Left cardiac atrium (tissue), 4 donors: Measurements from ENCODE around the gene CPZ. TPM values are rescaled to one million over a fixed set of nuclear protein-coding genes. Genes with fewer than 3 reads are reported as not detected.

Source experiments
- ATAC-seq, 2 donors: fragments of 200-7000 bp; cut with Tn5 transposase; one replicate each; pipeline ENCODE4 v1.9.1; 2020; ENCODE audit warnings: mild to moderate bottlenecking in 2 of 2, moderate library complexity in 2 of 2
- DNase-seq: peaks from one replicate; pipeline ENCODE4 v3.0.0-alpha.2; 2020
- intact Hi-C, 2 donors: fragments of 100-400 bp; cut with DNase I; formaldehyde crosslinking; loops; one replicate each; pipeline versions ENCODE4 v1.14.1 to v1.15.1; 2022 to 2023
- total RNA-seq, 2 donors: library from RNA; stranded (reverse); fragmentation: NEBNext Ultra II Directional; extraction: Animal tissue kit (Norgen Biotek cat#: 25700); gene quantifications; one replicate each; pipeline ENCODE4 v1.2.1, GENCODE V29; 2021
- donor health status: DM: no; HTN: yes; CAD: no.
- donor health status: DM: no; HTN: yes; CAD: no; lungs with severe emphysema.
- donor health status: DM: yes; HTN: yes; CAD: no.
- donor health status: Dilated cardiomyopathy.

CPZ gene
- total RNA-seq, 2 donors from 2014 or later = 1.8 to 2.2 TPM

DNA sequence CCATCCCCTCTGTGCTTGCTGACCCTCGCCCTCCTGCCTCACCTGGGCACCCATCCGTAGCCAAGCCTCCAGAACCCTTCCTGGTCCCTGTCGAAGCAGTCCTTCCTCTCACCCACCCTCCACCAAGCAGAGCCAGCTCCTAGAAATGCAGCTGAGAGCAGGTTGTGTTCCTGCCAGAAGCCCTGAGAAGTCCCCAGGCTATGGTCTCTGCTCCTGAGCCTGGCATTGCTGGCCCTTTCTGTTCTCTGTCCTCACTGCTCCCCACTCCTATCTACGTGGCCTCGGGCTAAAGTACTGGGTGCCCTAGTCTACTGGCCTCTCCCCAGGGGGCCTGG lies 2.1 kb upstream of the CPZ start:
- intact Hi-C loops = loop anchor here (5.0 to 10.0 kb wide), 2 partner anchors 123 to 346 kb away; no protein-coding TSS in a partner anchor
- DNase-seq (peak; percentile 13), ATAC-seq (no peak)

GRCh38 chr4:8591114-8591513 lies 1.5 kb upstream of the CPZ start:
- peak; percentile 7 for DNase-seq
- intact Hi-C loops = loop anchor here (5.0 to 10.0 kb wide), 2 partner anchors 124 to 346 kb away; no protein-coding TSS in a partner anchor
- ATAC-seq = no peak

- ATAC-seq = no peak
- intact Hi-C loops = loop anchor here (2.0 to 10.0 kb wide), 3 partner anchors 123 to 347 kb away; no protein-coding TSS in a partner anchor
- peak; percentile 17 for DNase-seq
Measured at GRCh38 chr4:8591626-8592365, 769 bp upstream of the CPZ start.

DNA sequence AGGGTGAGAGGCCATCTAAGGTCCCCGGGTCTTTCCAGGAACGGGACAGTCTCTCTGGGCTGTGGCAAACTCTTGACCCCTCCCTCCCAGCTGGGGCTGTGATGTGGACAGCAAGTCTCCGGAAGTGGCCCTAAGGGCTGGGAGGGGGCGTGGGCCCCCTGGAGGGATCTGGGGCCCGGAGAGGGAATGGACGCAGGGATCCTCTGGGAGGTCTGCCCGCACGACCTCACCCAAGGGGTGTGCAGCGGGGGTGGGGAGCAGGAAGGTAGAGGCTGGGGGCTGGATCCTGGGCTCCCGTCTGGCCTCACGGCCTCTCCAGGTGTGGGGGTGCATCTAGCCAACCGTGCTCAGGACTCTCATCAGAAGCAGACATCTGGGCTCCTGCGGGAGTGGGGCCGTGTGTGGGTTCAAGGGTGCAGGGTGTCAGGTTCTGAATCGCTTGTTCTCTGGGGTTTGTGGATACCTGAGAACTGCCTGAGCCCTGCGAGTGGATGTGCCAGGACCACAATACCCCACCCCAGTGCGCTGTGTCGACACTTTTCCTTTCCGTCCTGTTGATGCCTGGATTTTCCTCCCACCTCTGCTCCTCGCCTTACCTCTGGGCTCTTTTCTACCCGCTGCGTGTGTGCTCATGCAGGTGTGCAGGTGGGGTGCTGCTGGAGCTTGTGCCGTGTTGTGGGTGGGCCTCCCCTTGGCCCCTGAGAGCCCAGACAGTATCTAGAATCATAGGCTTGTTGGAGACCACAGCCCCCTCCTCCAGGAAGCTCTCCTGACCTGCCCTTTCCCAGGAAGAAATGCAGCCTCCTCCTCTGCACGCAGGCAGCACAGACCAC lies 915 bp downstream of the CPZ start:
- ATAC-seq (peak in 1 of 2 donors; percentile 16), DNase-seq (peak; percentile 8)
- intact Hi-C loops = loop anchor here (2.0 to 10.0 kb wide), 3 partner anchors 125 to 349 kb away; no protein-coding TSS in a partner anchor

DNA sequence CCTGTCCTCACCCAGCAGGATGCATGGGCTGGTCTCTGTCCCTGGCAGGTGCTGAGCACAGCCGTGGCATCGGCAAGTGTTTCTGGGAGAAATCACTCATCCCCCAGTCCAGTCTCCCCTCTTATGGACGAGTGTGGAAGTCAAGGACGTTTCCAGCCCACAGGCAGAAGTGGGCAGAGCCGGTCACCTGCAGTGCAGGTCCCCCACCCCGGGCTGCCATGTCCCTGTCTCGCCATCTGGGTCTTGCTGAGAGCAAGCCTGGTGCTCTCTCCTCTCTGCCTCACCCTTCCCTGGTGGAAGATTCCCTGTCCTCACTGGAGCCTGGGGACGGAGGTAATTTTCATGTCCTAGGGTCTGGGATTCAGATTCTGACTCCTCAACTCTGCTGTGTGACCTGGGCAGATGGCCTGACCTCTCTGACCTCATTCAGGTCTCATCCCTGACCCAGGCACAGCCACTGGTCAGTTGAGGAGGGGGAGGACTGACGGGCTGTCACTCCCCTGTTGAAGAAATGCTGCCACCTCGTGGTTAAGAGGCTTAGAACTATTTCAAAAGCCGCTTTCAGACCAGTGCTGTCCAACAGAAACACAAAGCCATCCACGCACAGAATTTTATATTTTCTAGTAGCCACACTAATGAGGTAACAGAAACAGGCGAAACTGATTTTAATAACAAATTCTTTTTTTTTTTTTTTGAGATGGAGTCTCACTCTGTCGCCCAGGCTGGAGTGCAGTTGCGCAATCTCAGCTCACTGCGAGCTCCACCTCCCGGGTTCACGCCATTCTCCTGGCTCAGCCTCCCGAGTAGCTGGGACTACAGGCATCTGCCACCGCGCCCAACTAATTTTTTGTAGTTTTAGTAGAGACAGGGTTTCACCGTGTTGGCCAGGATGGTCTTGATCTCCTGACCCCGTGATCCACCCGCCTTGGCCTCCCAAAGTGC lies 1.8 kb downstream of the CPZ start:
- ATAC-seq (peak; percentile 67 to 75), DNase-seq (peak; percentile 43)
- intact Hi-C loops = loop anchor here (5.0 to 10.0 kb wide), 3 partner anchors 127 to 352 kb away; no protein-coding TSS in a partner anchor

- intact Hi-C loops = loop anchor here (5.0 to 10.0 kb wide), 2 partner anchors 351 to 353 kb away; no protein-coding TSS in a partner anchor
- no peak for ATAC-seq
Measured at GRCh38 chr4:8595237-8596087, 2.9 kb downstream of the CPZ start.

GRCh38 chr4:8596891-8597290 lies 4.3 kb downstream of the CPZ start:
- intact Hi-C loops = loop anchor here (5.0 to 10.0 kb wide), 2 partner anchors 352 to 355 kb away; no protein-coding TSS in a partner anchor
- no peak for DNase-seq
- no peak for ATAC-seq

More at GRCh38 chr4:8595237-8596087, 2.9 kb downstream of the CPZ start:
- DNase-seq = no peak

GRCh38 chr4:8597319-8597718 lies 4.8 kb downstream of the CPZ start:
- no peak for ATAC-seq
- DNase-seq = no peak
- intact Hi-C loops = loop anchor here (5.0 to 10.0 kb wide), 2 partner anchors 353 to 355 kb away; no protein-coding TSS in a partner anchor

GRCh38 chr4:8597791-8598190 lies 5.2 kb downstream of the CPZ start:
- DNase-seq (no peak), ATAC-seq (no peak)
- intact Hi-C loops = loop anchor here (5.0 to 10.0 kb wide), 2 partner anchors 353 to 355 kb away; no protein-coding TSS in a partner anchor

DNA sequence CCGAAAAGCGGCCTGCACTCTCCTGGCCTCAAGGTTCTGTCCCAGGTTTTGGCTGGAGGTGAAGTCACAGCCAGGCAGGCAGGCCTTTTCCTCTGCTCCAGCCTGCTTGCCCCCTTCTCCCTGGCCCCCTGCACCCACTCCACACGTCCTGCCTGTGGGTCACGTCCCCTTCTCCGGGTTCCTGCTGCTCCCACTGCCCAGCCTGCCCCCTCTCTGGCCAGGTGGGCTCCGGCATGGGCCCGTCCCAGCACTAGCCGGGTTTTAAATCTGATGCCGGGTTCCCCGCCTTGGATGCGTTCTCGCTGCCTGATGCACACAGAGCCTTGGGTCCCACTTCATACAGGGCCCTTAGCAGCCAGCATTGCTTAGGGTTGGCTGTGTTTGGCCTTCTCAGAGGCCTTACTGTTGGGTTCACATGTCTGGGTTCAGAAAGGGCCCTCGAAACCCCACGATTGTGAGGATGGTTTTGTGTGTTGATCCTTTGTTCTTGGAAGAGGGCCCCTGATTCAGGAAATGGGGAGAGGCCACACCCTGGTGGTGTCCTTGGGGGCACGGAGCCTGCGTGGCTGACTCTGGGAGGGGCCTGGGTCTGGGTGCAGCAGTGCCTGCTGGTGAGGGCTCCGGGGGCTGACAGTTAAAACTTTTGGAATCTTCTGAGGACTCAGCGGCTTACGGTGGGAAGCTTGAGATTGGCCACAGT lies 6.0 kb downstream of the CPZ start:
- intact Hi-C loops = loop anchor here (5.0 to 10.0 kb wide), 2 partner anchors 354 to 356 kb away; no protein-coding TSS in a partner anchor
- ATAC-seq = no peak
- no peak for DNase-seq

DNA sequence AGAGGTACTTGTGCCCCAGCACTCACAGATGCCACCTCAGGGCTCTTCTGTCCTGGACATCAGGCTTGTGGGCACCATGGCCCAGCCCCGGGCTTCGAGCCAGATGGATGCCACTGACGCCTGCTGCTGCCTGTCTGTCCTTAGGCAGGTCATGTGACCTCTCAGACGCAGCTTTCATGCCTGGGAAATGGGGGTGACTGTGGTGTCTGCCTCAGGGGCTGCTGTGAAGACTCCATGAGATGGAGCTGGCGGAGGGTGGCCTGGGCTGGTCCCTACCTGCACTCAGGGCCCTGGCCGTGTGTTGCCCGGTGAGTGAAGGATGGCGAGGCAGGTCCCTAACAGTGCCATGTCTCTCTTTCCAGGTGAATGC lies 6.5 kb downstream of the CPZ start:
- DNase-seq (no peak), ATAC-seq (no peak)
- intact Hi-C loops = loop anchor here (5.0 to 10.0 kb wide), 2 partner anchors 354 to 357 kb away; no protein-coding TSS in a partner anchor

DNA sequence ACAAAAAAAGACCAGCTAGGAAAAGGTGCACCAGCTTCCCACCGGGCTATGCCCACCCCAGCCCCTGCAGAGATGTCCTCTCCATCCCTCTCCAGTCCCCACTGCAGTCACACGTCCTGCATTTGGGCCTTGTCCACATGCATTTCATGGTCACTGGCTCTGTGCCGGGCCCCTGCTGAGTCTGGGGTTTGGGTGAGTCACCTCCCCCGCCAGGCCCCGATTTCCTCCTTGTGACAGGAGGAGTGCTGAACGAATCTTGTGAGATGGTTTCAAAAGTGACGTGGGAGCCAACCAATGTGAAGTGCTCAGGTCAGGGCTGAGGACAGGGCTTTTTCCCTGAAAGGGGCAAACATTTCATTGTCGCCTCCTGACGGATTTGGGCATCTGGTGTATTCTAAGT lies 7.1 kb downstream of the CPZ start:
- ATAC-seq (no peak), DNase-seq (no peak)
- intact Hi-C loops = loop anchor here (5.0 to 10.0 kb wide), 3 partner anchors 315 to 357 kb away; no protein-coding TSS in a partner anchor

- DNase-seq (no peak), ATAC-seq (no peak)
- intact Hi-C loops = loop anchor here (10.0 kb wide), 1 partner anchor 315 kb away; no protein-coding TSS in a partner anchor
Measured at GRCh38 chr4:8600266-8600665, 7.7 kb downstream of the CPZ start.

DNA sequence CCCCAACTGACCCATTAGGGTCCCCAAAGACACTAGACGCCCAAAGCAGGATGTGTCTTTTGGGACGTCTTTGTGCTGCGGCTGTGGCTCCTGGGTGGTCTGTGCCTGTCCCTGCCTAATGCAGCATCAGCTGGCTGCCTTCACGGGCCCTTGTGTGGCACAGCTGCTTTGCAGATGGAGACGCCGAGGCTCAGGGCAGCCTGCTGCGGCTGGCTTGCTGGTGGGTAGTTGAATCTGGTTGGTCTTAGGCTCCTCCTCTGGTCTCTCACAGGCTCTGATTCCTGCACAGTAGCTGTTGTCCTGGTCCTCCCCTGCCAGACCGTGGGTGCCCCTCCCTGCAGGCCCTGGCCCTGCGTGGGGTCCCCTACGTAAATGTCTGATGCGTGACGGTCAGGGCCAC lies 8.1 kb downstream of the CPZ start:
- DNase-seq = no peak
- intact Hi-C loops = loop anchor here (10.0 kb wide), 1 partner anchor 314 kb away; no protein-coding TSS in a partner anchor
- no peak for ATAC-seq

- ATAC-seq (no peak), DNase-seq (no peak)
- intact Hi-C loops = loop anchor here (10.0 kb wide), 1 partner anchor 314 kb away; no protein-coding TSS in a partner anchor
Measured at GRCh38 chr4:8601086-8601485, 8.5 kb downstream of the CPZ start.

DNA sequence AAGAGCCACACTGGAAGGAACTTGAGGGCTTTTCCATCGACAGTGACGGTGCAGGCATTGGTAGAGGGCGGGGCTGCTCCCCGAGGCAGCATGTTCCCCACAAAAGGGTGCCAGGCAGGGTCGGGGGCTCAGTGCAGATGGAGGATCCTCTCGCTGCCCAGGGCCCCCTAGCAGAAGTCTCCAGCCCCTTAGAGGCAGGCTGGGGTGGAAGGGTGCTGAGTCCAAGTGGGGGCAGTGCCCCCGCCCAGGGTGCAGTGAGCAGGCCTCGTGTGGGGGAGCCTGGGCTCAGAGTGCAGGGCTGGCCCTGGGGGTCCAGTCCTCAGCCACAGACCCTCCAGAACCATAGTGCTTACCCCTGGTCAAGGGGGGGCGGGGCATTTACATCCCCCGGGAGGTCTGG lies 9.0 kb downstream of the CPZ start:
- no peak for DNase-seq
- intact Hi-C loops = loop anchor here (10.0 kb wide), 1 partner anchor 313 kb away; no protein-coding TSS in a partner anchor
- no peak for ATAC-seq
